Activated T-helper 1 cell treated with anti-CD3 and anti-CD28 coated beads, Interleukin-12 subunit alpha, Interleukin-12 subunit beta, Interleukin-2, Interleukin-4 antibody, amounts not matched to agents 30 ng/mL and 10 ng/mL and 1 ng/mL, durations not matched to agents 14 hours and 24 hours and 36 hours (primary cell): Measurements from ENCODE around the gene PAOX. TPM values are rescaled to one million over a fixed set of nuclear protein-coding genes. Genes with fewer than 3 reads are reported as not detected.

Experiments
- DNase-seq: peaks from one replicate; pipeline ENCODE4 v3.0.0; 2021; ENCODE audit warnings: low spot score
- H3K27ac Mint-ChIP-seq: one replicate; pipeline ENCODE4 v1.8.0; 2021; ENCODE audit warnings: mild to moderate bottlenecking, mixed read lengths
- H3K27me3 Mint-ChIP-seq: one replicate; pipeline ENCODE4 v1.8.0; 2022; ENCODE audit warnings: mild to moderate bottlenecking, moderate library complexity, mixed read lengths; ENCODE audit not compliant: insufficient read depth
- H3K36me3 Mint-ChIP-seq: one replicate; pipeline ENCODE4 v1.8.0; 2021; ENCODE audit warnings: low read depth, mixed read lengths
- H3K4me1 Mint-ChIP-seq: one replicate; pipeline ENCODE4 v1.8.0; 2021; ENCODE audit warnings: low read depth, mixed read lengths
- H3K4me3 Mint-ChIP-seq: one replicate; pipeline ENCODE4 v1.8.0; 2021; ENCODE audit warnings: mild to moderate bottlenecking, moderate library complexity, mixed read lengths
- H3K9me3 Mint-ChIP-seq: one replicate; pipeline ENCODE4 v1.8.0; 2021; ENCODE audit warnings: mixed read lengths
- intact Hi-C: fragments of 100-400 bp; cut with micrococcal nuclease; formaldehyde crosslinking; loops from one replicate; pipeline ENCODE4 v1.15.1; 2024
- total RNA-seq: library from RNA; stranded (reverse); gene quantifications from 2 replicates; pipeline ENCODE4 v1.2.3, GENCODE V29; 2022

PAOX gene
- total RNA-seq, 1 donor from 2014 or later = 7.5 TPM

DNA sequence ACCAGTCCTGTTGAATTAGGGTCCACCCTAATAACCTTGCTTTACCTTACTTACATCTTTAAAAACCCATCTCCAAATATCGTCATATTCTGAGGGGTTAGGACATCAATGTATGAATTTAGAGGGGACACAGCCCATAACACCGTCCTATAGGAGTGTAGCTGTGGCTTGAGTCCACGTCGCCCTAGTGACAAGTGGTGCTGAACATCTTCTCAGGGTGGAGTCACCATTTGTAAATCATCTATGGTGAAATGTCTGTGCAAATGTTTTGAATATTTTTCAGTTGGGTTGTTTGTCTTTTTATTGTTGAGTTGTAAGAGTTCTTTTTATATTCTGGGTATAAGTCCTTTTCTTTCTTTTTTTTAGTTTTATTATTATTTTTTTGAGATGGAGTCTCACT is 37.1 kb upstream of the PAOX start:
- DNase-seq = no peak
- H3K9me3 Mint-ChIP-seq = no peaks in the 10 kb centered on the region

DNA sequence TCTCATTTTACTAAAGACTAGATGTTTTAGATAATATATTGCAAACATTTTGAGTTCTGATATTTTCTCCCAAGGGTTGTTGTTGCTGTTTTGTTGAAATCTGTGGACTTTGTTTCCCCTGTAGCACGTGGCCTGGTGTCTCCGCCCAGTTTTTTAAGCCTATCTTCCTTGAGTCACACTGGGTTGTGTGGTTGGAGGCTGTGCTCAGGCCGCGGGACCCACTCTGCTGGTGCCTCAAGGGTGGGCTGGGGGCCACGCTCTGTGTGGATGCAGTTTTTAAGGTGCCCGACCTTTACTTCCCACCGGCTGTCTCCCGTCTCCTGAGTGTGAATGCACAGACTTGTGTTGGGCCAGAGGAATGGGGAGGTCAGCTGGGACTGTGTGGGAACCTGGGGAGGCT is 36.1 kb upstream of the PAOX start:
- Mint-ChIP-seq H3K4me3 (no peak overlapping the region), H3K36me3 (no peaks in the 10 kb centered on the region), H3K27ac (no peak overlapping the region), H3K9me3 (no peaks in the 10 kb centered on the region), H3K4me1 (no peaks in the 10 kb centered on the region), H3K27me3 (peaks cover 15% of the 10 kb centered on the region)
- no peak for DNase-seq
- intact Hi-C loops = no loop called here

More for the DNA sequence above, 37.1 kb upstream of the PAOX start:
- Mint-ChIP-seq H3K36me3 (no peaks in the 10 kb centered on the region), H3K4me1 (no peaks in the 10 kb centered on the region), H3K27ac (no peak overlapping the region), H3K4me3 (no peak overlapping the region), H3K27me3 (peaks cover 15% of the 10 kb centered on the region)
- intact Hi-C loops = no loop called here

DNA sequence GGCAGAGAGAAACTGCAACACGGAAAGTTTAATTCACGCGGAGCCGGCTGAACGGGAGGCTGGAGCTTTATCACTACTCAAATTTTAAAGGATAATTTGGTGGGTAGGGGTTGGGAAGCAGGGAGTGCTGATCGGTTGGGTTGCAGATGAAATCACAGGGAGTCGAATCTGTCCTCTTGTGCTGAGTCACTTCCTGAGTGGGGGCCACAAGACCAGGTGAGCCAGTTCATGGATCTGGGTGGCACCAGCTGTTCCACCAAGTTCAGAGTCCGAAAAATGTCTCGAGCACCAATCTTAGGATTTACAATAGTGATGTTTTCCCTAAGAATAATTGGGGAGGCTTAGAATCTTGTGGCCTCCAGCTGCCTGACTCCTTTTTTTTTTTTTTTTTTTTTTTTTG is 35.5 kb upstream of the PAOX start:
- intact Hi-C loops = no loop called here
- H3K27me3 Mint-ChIP-seq = peaks cover 15% of the 10 kb centered on the region
- no peak overlapping the region for H3K4me3 Mint-ChIP-seq
- no peaks in the 10 kb centered on the region for H3K36me3 Mint-ChIP-seq
- no peak overlapping the region for H3K27ac Mint-ChIP-seq
- DNase-seq = no peak
- no peaks in the 10 kb centered on the region for H3K9me3 Mint-ChIP-seq
- H3K4me1 Mint-ChIP-seq = no peaks in the 10 kb centered on the region

DNA sequence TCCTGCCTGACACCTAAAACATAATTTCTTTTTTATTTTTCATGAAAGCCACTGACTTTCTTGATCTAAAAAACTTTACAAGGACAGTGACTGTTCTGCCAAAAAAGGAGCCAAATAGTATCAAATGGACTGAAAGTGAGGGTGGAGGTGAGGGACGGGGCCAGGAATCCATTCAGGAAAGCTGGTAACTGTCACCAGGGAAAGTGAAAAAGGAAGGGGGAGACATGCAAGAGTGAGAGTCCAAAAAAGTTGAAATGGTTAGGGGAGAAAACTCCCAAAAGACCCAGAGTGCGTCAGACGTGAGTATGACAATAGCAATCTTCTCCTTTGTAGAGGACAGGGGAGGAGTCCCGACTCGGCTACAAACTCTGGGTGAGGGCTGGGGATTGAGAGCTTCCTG is 34.8 kb upstream of the PAOX start:
- DNase-seq = no peak
- H3K27me3 Mint-ChIP-seq = peaks cover 15% of the 10 kb centered on the region
- no peaks in the 10 kb centered on the region for H3K36me3 Mint-ChIP-seq
- intact Hi-C loops = no loop called here
- H3K27ac Mint-ChIP-seq = no peak overlapping the region
- H3K4me1 Mint-ChIP-seq = no peaks in the 10 kb centered on the region
- H3K4me3 Mint-ChIP-seq = no peak overlapping the region
- H3K9me3 Mint-ChIP-seq = no peaks in the 10 kb centered on the region

DNA sequence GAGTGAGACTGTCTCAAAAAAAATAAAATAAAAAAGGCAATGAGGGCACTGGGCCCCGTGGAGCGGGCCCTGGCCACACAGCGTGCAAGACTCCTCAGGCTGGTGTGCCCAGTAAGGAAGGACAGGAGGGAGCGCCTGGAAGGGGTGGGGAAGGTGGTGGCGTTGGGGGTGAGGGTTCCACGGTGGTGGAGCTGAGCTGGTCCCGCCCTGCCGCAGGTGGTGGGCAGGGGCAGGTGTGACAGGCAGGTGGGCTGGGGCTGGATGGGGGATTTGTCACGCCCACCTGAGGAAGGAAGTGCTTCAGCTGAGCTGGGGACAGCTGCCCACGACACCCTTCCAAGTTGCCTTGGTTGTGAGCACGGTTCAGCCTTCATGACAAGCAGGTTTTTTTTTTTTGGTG is 32.6 kb upstream of the PAOX start:
- Mint-ChIP-seq H3K4me3 (no peak overlapping the region), H3K27ac (no peak overlapping the region), H3K9me3 (no peaks in the 10 kb centered on the region), H3K4me1 (no peaks in the 10 kb centered on the region), H3K36me3 (no peaks in the 10 kb centered on the region), H3K27me3 (peaks cover 15% of the 10 kb centered on the region)
- no peak for DNase-seq
- intact Hi-C loops = no loop called here

DNA sequence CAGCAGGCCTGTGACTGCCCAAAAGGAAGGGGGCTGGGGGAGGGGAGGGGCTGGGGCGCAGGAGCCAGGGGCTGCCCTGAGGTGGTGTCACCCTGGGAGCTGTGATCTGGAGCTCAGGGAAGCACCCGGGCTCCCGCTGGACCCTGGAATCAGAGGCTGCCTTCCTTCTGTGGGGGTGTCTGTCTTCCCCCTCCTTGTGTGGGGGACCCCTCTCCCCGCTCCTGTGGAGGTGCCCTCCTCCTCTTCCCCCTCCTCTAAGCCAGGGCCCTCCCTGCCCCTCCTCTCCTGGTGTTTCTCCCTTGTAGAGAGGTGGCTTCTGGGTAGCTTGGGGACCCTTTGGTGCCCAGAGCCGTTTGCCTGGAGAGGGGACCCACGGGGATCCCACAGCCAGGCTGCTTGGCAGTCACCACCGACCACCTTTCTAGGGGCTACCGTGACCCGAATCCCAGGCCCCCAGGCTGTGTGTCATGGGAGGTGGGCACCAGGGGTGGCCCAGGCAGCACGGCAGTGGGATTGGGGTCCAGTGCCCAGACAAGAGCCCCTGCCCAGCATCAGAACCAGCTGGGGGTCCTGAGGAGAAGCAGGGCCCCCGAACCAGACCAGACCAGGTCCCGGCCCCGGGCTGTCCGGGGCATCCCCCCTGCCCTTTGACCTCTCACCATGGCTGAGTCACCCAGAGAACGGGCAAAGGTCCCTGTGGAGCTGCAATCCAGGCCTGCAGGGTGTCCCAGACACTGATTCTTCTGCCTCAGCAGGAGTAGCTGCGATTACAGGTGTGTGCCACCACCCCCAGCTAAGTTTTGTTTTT is 31.1 kb upstream of the PAOX start:
- no peak overlapping the region for H3K4me3 Mint-ChIP-seq

DNA sequence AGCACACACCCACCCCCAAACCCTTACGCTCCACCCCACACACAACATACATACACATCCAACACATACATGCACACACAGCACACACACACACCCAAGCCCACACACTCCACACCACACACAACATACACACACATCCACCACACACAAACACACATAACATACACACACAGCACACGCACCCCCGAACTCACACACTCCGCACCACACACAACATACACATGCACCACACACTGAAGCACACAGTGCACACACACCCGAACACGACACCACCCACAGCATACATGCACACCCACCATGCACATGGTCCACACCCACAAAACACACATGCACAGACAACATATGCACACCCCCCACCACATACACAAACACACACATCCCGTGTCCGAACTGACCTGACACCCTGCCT is 29.9 kb upstream of the PAOX start:
- H3K4me3 Mint-ChIP-seq = no peak overlapping the region
- H3K36me3 Mint-ChIP-seq = no peaks in the 10 kb centered on the region
- peaks cover 10% of the 10 kb centered on the region for H3K27me3 Mint-ChIP-seq
- no peaks in the 10 kb centered on the region for H3K4me1 Mint-ChIP-seq
- H3K27ac Mint-ChIP-seq = no peak overlapping the region
- no peak for DNase-seq
- H3K9me3 Mint-ChIP-seq = no peaks in the 10 kb centered on the region
- intact Hi-C loops = no loop called here

More for the DNA sequence above, 31.1 kb upstream of the PAOX start:
- no peak for DNase-seq
- intact Hi-C loops = no loop called here
- Mint-ChIP-seq H3K9me3 (no peaks in the 10 kb centered on the region), H3K4me1 (no peaks in the 10 kb centered on the region), H3K27me3 (peaks cover 12% of the 10 kb centered on the region), H3K36me3 (no peaks in the 10 kb centered on the region), H3K27ac (no peak overlapping the region)

DNA sequence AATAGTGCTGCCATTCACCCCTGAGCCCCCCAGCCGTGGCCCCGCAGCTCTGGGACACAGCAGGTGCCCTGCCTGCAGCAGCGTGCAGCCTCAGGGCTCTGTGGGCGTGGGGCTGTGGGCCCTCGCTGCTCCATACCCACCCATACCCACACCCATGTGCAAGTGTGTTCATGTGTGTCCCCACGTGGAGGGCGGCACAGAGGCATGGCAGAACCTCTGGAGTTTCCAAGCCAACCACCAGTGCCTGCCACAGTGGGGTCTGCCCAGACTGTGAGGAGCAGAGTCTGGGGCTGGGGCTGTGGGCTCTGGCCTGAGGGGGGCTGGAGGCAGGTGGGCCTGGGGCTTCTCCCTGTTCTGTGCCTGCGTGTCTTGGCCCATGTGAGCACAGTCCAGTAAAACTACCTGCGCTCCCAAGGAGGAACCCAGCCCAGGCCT is 29.5 kb upstream of the PAOX start:
- no peaks in the 10 kb centered on the region for H3K9me3 Mint-ChIP-seq
- H3K4me3 Mint-ChIP-seq = no peak overlapping the region
- H3K27ac Mint-ChIP-seq = no peak overlapping the region
- DNase-seq = no peak
- H3K27me3 Mint-ChIP-seq = peaks cover 10% of the 10 kb centered on the region
- no peaks in the 10 kb centered on the region for H3K36me3 Mint-ChIP-seq
- intact Hi-C loops = no loop called here
- no peaks in the 10 kb centered on the region for H3K4me1 Mint-ChIP-seq

DNA sequence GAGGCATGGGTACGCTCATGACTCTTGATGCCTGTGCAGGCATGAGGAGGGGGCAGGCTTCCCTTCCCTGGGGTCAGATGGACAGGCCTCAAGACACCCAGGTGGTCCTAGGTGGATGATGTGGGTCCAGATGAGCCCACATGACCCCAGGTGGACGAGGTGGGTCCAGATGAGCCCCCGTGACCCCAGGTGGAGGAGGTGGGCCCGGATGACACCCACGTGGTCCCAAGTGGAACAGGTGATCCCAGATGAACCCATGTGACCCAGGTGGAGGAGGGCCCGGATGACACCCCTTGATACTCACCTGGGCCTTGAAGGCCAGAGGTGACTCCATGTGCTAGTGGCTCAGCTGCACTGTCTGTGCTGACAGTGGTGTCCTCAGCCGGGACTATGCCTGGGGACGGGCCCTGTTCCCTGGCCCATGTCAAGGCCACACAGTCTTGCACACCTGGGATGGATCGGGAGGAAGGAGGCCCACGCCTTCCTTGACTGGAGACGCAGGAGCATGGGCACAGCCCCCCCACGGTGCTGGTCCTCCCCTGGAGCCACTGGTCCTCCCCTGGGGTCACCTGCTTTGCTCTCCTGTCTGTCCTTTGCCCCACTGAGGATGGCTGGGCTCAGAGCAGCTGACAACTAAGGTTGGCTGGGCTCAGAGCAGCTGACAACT is 28.6 kb upstream of the PAOX start:
- Mint-ChIP-seq H3K4me1 (no peaks in the 10 kb centered on the region), H3K9me3 (no peaks in the 10 kb centered on the region), H3K36me3 (no peaks in the 10 kb centered on the region), H3K27me3 (peaks cover 3% of the 10 kb centered on the region), H3K27ac (no peak overlapping the region), H3K4me3 (no peak overlapping the region)
- no peak for DNase-seq
- intact Hi-C loops = no loop called here

DNA sequence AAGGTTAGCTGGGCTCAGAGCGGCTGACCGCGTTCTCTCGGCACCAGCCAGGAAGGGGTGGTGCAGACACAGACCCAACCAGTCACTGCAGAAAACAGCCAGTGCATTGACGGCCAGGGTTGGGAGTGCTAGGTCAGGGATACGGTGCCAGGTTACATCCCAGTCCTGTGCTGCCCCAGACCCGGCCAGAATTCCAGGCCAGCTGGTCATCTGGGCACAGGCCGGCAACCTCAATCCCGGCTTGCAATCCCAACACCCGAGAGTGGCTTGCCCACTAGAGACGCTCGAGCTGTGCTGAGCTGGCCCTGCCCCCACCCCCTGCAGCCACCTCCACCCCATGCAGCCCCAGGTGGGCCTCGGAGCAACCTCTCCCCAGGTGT is 28.1 kb upstream of the PAOX start:
- Mint-ChIP-seq H3K4me1 (no peaks in the 10 kb centered on the region), H3K4me3 (no peak overlapping the region), H3K9me3 (no peaks in the 10 kb centered on the region), H3K27me3 (peaks cover 2% of the 10 kb centered on the region), H3K36me3 (no peaks in the 10 kb centered on the region), H3K27ac (no peak overlapping the region)
- no peak for DNase-seq
- intact Hi-C loops = no loop called here

DNA sequence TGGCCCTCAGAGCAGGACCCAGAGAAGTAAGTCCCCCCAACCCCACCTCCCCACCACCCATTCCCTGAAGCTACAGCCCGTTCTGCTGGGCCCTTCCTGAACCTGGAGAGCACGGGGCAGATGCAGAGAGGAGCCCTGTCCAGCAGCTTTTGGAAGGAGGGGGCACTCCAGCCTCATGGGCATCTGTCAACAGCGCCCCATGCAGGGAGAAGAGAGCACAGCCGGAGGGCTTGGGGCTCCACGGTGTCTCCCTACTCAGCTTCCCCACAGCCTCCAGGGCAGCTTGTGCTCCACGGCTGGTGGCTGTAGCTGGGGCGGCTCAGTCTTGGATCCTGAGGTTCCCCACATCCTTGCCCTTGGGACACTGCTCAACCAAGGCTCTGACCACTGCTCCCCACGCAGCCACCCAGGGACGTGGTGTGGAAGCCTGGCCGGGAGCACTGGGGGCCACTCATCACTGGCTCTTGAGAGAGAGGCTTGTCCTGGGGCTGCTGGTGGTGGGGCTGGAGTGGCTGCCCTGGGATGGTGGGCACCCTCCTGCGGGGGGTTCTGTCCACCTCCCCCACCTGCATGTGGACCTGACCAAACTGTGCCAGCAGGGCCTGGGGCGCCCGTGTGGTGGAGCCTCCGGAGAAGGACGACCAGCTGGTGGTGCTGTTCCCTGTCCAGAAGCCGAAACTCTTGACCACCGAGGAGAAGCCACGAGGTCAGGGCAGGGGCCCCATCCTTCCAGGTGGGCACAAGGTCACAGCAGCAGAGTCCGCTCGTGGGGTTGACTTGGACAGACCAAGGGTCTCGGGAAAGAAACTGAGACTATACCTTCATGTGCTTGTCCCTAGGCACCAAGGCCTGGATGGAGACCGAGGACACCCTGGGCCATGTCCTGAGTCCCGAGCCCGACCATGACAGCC is 27.4 kb upstream of the PAOX start:
- no peak overlapping the region for H3K27ac Mint-ChIP-seq
- H3K9me3 Mint-ChIP-seq = no peaks in the 10 kb centered on the region
- H3K36me3 Mint-ChIP-seq = no peaks in the 10 kb centered on the region
- H3K27me3 Mint-ChIP-seq = no peaks in the 10 kb centered on the region
- DNase-seq = no peak
- intact Hi-C loops = no loop called here
- no peaks in the 10 kb centered on the region for H3K4me1 Mint-ChIP-seq
- H3K4me3 Mint-ChIP-seq = no peak overlapping the region

DNA sequence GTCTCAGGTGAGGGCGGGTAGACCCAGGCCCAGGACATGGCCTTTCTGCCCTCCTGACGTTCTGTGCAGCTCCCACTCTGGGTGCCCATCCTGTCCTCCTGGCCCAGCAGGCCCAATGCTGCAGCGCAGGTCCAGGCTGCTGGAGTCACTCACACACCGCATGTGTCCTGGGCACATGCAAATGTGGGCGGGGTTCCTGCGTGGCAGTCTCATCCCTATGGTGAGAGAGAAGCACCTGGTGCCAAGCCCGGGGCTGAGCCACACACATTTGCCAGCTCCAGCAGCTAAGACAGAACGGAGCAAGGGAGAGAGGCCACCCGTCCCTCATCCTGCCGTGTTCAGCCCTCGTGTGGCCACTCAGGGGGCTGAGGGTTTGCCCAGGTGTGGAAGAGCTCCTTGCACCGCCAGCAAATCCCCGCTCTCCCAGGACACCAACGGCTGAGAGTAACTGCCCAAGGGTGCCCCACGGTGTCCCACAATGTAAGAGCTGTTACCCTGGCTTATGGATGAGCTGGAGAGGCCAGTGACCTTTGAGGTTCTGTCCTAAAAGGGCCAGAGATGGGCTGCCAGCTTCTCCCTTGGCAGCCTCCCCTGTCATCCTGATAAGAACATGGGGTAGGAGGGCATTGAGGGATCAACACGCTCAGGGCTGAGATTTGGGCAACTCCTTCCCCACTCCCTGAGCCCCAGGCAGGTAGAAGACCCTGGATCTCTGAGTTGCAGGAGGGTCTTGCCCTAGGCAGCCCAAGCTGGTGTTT is 25.7 kb upstream of the PAOX start:
- Mint-ChIP-seq H3K36me3 (no peaks in the 10 kb centered on the region), H3K27me3 (no peaks in the 10 kb centered on the region), H3K4me1 (no peaks in the 10 kb centered on the region), H3K9me3 (no peaks in the 10 kb centered on the region), H3K4me3 (no peak overlapping the region), H3K27ac (no peak overlapping the region)
- intact Hi-C loops = no loop called here
- no peak for DNase-seq
